ENCODE results near the gene CAPN13.
"Not testable (repeated sequence)": the region's sequence is repeated elsewhere in the genome, so short reads cannot be mapped to it uniquely, and the experiment has no call there.

- not testable (repeated sequence) for TF ChIP-seq CTCF, POLR2A (IDR thresholded peaks at IDR 0.05)
Measured at GRCh38 chr2:30697242-30698103, 109.8 kb downstream of the CAPN13 start.

Measured in testis (tissue), 2 donors.